22Rv1 (cell line): ENCODE results near the gene GALNT17.

Experiments used
- H3K27ac ChIP-seq: fragments of 450-650 bp; 2 replicates; pipeline ENCODE4 v1.5.1; 2017
- ZFX ChIP-seq: fragments of 450-650 bp; IDR thresholded peaks from 2 replicates; pipeline ENCODE4 v1.6.1; 2017; ENCODE audit warnings: antibody characterized with exemption, borderline replicate concordance
- TF ChIP-seq, protein P1 (sequence below): fragments of 450-650 bp; IDR thresholded peaks from 2 replicates; pipeline ENCODE4 v1.5.1; 2017; ENCODE audit warnings: mild to moderate bottlenecking

Gene GALNT17

GRCh38 chr7:71697400-71697799, 565.5 kb downstream of the GALNT17 start:
- H3K27ac ChIP-seq, result no peak overlapping the region
- TF ChIP-seq, protein P1, sequence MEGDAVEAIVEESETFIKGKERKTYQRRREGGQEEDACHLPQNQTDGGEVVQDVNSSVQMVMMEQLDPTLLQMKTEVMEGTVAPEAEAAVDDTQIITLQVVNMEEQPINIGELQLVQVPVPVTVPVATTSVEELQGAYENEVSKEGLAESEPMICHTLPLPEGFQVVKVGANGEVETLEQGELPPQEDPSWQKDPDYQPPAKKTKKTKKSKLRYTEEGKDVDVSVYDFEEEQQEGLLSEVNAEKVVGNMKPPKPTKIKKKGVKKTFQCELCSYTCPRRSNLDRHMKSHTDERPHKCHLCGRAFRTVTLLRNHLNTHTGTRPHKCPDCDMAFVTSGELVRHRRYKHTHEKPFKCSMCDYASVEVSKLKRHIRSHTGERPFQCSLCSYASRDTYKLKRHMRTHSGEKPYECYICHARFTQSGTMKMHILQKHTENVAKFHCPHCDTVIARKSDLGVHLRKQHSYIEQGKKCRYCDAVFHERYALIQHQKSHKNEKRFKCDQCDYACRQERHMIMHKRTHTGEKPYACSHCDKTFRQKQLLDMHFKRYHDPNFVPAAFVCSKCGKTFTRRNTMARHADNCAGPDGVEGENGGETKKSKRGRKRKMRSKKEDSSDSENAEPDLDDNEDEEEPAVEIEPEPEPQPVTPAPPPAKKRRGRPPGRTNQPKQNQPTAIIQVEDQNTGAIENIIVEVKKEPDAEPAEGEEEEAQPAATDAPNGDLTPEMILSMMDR, result no peak
- no peak for TF ChIP-seq ZFX

DNA sequence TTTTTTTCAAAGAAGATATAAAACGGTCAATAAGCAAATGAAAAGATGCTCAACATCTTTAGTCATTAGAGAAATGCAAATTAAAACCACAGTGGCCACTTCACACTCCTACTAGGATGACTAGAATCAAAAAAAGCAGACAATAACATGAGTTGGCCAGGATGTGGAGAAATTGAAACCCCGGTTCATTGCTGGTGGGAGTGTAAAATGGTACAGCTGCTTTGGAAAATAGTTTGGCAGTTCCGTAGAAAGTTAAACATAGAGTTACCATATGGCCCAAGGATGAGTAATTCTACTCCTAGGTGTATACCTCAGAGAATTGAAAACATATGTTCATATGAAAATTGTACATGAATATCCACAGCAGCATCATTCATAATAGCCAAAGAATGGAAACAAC, 573.3 kb downstream of the GALNT17 start:
- no peak overlapping the region for H3K27ac ChIP-seq
- TF ChIP-seq, protein P1, result no peak
- no peak for TF ChIP-seq ZFX

DNA sequence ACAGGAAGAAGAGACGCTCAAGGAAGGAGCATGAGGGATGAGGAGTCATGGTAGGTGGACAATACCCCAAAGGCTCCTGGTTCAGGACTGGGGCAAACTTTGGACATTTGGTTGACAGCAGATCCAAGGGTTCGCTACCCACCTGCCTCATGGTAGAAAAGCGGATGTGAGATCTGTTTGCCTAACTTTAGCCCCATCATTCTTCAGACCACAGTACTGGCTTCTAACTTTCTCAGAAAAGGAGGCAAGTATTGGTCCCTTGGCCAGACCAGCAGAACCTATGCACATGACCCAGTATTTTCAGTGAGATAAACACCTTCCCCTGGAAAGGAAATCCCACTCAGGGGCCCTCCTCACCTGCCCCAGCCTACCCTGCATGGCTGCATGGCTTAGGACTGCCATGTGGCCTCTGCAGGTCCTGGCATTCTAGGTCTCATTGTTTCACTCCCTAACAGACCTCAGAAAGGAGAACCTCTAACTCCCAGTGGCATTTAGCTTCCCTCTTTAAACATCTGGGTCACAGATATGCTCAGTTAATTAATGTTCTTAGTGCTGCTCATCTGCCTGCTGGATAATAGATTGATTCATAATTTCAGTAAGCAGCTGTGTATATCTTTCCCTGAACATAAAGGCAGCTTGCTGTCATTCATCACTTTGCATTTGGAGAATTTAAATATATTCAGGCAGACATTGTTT, 574.1 kb downstream of the GALNT17 start:
- H3K27ac ChIP-seq, result no peak overlapping the region
- no peak for TF ChIP-seq ZFX
- TF ChIP-seq, protein P1, result no peak

DNA sequence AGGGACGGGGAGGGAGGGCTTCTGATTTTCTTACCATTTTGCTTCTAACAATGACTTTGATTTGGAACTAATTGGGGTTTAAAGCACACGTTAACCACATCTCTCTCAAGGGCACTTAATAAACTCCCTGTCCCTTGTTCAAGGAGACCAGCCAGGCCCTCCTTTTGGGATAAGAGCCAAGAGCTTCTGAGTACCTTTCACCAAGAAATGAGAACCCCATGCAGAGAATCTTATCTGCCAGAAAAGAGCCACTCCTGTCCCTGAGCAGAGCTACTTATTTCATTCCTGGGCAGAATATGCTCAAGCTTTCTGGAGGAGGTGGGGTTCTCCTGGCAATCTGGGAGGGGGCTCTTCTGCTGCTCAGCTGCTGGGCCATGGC, 574.6 kb downstream of the GALNT17 start:
- TF ChIP-seq, protein P1, result no peak
- TF ChIP-seq ZFX, result no peak
- no peak overlapping the region for H3K27ac ChIP-seq

DNA sequence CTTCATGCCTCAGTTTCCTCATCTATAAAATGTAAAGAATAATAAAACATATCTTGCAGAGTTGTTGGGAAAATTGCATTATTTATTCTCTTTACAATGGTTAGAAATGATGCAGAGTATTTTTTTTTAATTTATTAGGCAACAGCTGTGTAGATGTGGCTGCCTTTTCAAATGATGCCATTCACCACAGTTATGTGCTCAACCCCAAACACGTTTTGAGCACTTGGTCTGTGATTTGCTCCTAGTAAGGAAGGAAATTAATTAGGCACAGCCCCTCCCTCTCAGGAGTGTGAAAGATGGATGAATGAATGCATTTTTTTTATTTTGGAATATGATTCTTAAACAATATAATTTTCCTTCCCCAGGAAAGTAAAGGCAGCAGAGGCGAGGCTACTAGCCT, 575.1 kb downstream of the GALNT17 start:
- TF ChIP-seq, protein P1, result no peak
- TF ChIP-seq ZFX, result no peak
- no peak overlapping the region for H3K27ac ChIP-seq

- H3K27ac ChIP-seq, result no peak overlapping the region
- TF ChIP-seq ZFX, result no peak
- TF ChIP-seq, protein P1, result no peak
Observed at GRCh38 chr7:71708710-71709109, 576.8 kb downstream of the GALNT17 start.

GRCh38 chr7:71710442-71710841, 578.5 kb downstream of the GALNT17 start:
- H3K27ac ChIP-seq, result no peak overlapping the region
- no peak for TF ChIP-seq ZFX
- TF ChIP-seq, protein P1, result no peak
